Stomach (tissue), 9 donors: ENCODE data around the gene TTC13. TPM values are rescaled to one million over a fixed set of nuclear protein-coding genes. Genes with fewer than 3 reads are reported as not detected.

Experiments used
- DNase-seq, 2 donors: peaks; one replicate each; pipeline versions ENCODE4 v3.0.0 to v3.0.0-alpha.2; 2013 to 2019
- H3K27ac ChIP-seq, 5 donors: fragments of 200-600 bp in 4 of 5; sonication (generic) in 4 of 5; one replicate each; pipeline ENCODE4 v1.5.1; 2013 to 2019; ENCODE audit warnings: mild to moderate bottlenecking in 1 of 5, moderate library complexity in 1 of 5
- H3K27me3 ChIP-seq, 3 donors: fragments of 200-600 bp; sonication (generic); one replicate each; pipeline ENCODE4 v1.5.1; 2017 to 2019; ENCODE audit warnings: mixed run types in 1 of 3
- H3K36me3 ChIP-seq, 4 donors: fragments of 200-600 bp; sonication (generic); 1 replicate in 3 of 4; 2 replicates in 1 of 4; pipeline ENCODE4 v1.5.1; 2016 to 2019
- H3K4me1 ChIP-seq, 4 donors: fragments of 200-600 bp; sonication (generic); one replicate each; pipeline ENCODE4 v1.5.1; 2016 to 2019
- H3K4me3 ChIP-seq, 4 donors: fragments of 200-600 bp; sonication (generic) in 3 of 4; one replicate each; pipeline ENCODE4 v1.5.1; 2016 to 2019; ENCODE audit warnings: mild to moderate bottlenecking in 1 of 4
- H3K9me3 ChIP-seq, 4 donors: fragments of 200-600 bp; sonication (generic); one replicate each; pipeline ENCODE4 v1.5.1; 2016 to 2019
- EP300 ChIP-seq: sonication (generic); formaldehyde crosslinking; IDR thresholded peaks from one replicate; pipeline ENCODE4 v1.6.1; 2017; ENCODE audit warnings: antibody characterized with exemption
- POLR2A ChIP-seq, 4 donors: fragments of 450-650 bp; IDR thresholded peaks; one replicate each; pipeline ENCODE4 v1.6.1; 2016; ENCODE audit warnings: antibody characterized with exemption in 4 of 4, control low read depth in 2 of 4, mild to moderate bottlenecking in 1 of 4, moderate library complexity in 1 of 4
- POLR2AphosphoS5 ChIP-seq, 3 donors: sonication (generic); formaldehyde crosslinking; IDR thresholded peaks; one replicate each; pipeline ENCODE4 v1.6.1; 2016; ENCODE audit warnings: antibody characterized with exemption in 3 of 3
- WGBS, 5 donors: extraction: QIAGEN DNeasy Blood & Tissue Kit in 3 of 5; methylation state at CpG; one replicate each; pipeline versions ENCODE4 v1.1.5 to v1.1.7; 2013 to 2018; 5-methylcytosine and 5-hydroxymethylcytosine counted together
- intact Hi-C: fragments of 100-400 bp; cut with DNase I; formaldehyde crosslinking; loops from one replicate; pipeline ENCODE4 v1.15.1; 2023; ENCODE audit warnings: low total_unique reads
- polyA plus RNA-seq, 3 donors: library from polyadenylated mRNA; stranded (reverse); fragments of 200-250 nt; gene quantifications; one replicate each; pipeline ENCODE4 v1.2.3, GENCODE V29; 2013
- total RNA-seq, 5 donors: library from RNA; depleted of rRNA; stranded (reverse); fragments of >200 nt; gene quantifications; one replicate each; pipeline versions ENCODE4 v1.1.0 to v1.2.3, GENCODE V29; 2014 to 2016
- TF ChIP-seq, protein P1 (sequence below), 7 experiments: fragments of 450-650 bp in 4 of 7; fragments of 200-600 bp in 3 of 7; sonication (generic) in 3 of 7; IDR thresholded peaks; one replicate each; pipeline ENCODE4 v1.5.1; 2016 to 2019; ENCODE audit warnings: antibody characterized with exemption in 7 of 7, control low read depth in 2 of 7, mild to moderate bottlenecking in 1 of 7
- donor health status: healthy with polysubstance abuse.
- donor health status: Bipolar disorder and iron deficiency.
- donor health status: healthy.

TTC13 gene
- total and polyA plus RNA-seq, 8 donors: 2.1 to 117 (median 35.4) TPM

DNA sequence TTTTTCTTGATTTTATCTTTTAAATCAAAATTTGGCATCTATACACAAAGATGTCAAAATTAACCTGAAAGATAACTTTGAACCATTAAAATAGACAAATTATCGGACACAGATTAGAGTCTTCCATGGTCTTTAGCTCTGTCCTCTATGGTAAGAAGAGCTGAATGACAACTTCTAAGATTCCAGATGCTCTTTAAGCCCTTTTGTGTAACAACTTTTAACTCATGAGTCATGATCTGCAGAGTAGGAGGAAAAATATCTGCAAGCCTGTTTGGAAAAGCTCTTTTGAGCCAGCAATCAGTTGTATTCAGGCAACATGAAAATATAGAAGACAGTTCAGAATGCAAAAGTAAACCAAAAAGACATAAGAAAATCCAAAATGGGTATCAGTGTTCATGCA is 37.8 kb downstream of the TTC13 start:
- intact Hi-C loops: no loop called here
- WGBS, 5 donors: 86 to 100% (median 92%) methylated on average over 1 of the region's 1 CpG

DNA sequence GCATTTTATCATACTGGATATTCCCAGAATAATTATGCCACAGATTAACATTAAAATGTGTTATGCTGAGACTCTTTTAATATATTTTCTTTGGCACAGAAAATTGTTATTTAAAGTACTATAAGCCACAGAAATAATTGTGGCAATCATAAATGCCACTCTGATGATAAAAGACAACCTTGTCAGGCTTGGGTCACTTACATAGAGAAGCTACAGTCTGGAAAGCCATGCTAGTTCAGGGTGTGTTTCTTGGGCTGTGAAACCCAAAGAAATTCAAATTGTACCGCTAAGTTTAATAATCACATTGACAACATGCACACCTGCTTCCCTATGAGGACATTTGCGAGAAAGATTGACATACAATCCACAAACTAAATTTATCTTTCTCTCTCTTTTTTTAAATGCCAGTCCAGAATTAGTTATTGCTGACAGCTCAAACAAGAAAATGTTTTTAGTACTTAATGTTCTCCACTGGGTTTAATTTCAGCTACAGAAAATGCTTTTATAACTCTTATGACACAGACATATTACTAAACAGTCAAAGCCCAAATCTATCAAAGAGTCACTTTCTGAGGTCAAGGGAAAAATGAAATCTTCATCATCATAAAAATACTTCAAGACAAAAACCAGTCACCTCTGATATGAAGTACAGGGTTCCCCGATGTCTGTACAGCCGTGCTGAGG is 38.7 kb downstream of the TTC13 start:
- Histone ChIP-seq H3K4me3 (no peak overlapping the region), H3K36me3 (peaks cover 0 to 25% (median 18%) of the 10 kb centered on the region in 4 donors), H3K27ac (peak overlapping the region in 4 of 5 donors; percentile 9 to 65 (median 42)), H3K9me3 (no peaks in the 10 kb centered on the region), H3K4me1 (peaks cover 11 to 44% (median 30%) of the 10 kb centered on the region in 4 donors), H3K27me3 (no peaks in the 10 kb centered on the region)
- 48 to 70% (median 62%) methylated on average over 4 of the region's 4 CpGs for WGBS, 5 donors
- DNase-seq: no peak
- intact Hi-C loops: no loop called here
- TF ChIP-seq POLR2AphosphoS5 (IDR thresholded peaks at IDR 0.05): no peak

More for the DNA sequence above, 37.8 kb downstream of the TTC13 start:
- H3K4me3 ChIP-seq: no peak overlapping the region
- TF ChIP-seq EP300: no peak
- TF ChIP-seq POLR2A (IDR thresholded peaks at IDR 0.05): no peak
- no peak for TF ChIP-seq POLR2AphosphoS5 (IDR thresholded peaks at IDR 0.05)
- TF ChIP-seq, protein P1, sequence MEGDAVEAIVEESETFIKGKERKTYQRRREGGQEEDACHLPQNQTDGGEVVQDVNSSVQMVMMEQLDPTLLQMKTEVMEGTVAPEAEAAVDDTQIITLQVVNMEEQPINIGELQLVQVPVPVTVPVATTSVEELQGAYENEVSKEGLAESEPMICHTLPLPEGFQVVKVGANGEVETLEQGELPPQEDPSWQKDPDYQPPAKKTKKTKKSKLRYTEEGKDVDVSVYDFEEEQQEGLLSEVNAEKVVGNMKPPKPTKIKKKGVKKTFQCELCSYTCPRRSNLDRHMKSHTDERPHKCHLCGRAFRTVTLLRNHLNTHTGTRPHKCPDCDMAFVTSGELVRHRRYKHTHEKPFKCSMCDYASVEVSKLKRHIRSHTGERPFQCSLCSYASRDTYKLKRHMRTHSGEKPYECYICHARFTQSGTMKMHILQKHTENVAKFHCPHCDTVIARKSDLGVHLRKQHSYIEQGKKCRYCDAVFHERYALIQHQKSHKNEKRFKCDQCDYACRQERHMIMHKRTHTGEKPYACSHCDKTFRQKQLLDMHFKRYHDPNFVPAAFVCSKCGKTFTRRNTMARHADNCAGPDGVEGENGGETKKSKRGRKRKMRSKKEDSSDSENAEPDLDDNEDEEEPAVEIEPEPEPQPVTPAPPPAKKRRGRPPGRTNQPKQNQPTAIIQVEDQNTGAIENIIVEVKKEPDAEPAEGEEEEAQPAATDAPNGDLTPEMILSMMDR (IDR thresholded peaks at IDR 0.05): no peak
- no peak for DNase-seq
- H3K27ac ChIP-seq: peak overlapping the region in 1 of 5 donors; percentile 56
- H3K36me3 ChIP-seq: peaks cover 0 to 25% (median 22%) of the 10 kb centered on the region in 4 donors
- peaks cover 11 to 44% (median 30%) of the 10 kb centered on the region in 4 donors for H3K4me1 ChIP-seq
- H3K27me3 ChIP-seq: no peaks in the 10 kb centered on the region
- no peaks in the 10 kb centered on the region for H3K9me3 ChIP-seq

DNA sequence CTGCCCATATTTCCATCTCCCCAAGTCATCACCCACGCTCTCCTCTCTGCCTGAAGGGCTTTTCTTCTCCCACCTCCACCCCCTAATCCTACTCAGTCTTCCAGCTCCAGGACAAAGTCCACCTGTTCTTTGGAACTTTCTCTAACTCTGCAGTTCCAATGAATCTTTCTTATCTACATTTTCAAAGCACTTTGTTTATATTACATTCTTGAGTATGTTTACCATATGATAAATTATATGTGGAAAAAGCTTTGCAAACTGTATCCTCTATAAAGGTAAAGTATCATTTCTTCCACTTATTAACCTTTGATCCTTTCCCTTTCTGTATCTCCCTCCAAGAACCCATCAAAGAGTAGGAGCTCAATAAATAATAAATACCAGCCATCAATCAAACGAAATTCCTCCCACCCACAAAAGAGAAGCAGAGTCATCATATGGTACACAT is 39.7 kb downstream of the TTC13 start:
- Histone ChIP-seq H3K4me1 (peaks cover 11 to 44% (median 30%) of the 10 kb centered on the region in 4 donors), H3K4me3 (no peak overlapping the region), H3K27me3 (no peaks in the 10 kb centered on the region), H3K27ac (peak overlapping the region in 4 of 5 donors; percentile 35 to 60 (median 54)), H3K36me3 (peaks cover 0 to 19% (median 14%) of the 10 kb centered on the region in 4 donors), H3K9me3 (no peaks in the 10 kb centered on the region)
- peak in 1 of 2 donors; percentile 72 for DNase-seq
- intact Hi-C loops: no loop called here
- 26 to 66% (median 32%) methylated on average over 2 of the region's 2 CpGs for WGBS, 5 donors
- TF ChIP-seq POLR2AphosphoS5 (IDR thresholded peaks at IDR 0.05) (peak in 1 of 3 donors; percentile 3), EP300 (no peak)
- TF ChIP-seq, protein P1 (IDR thresholded peaks at IDR 0.05): no peak

DNA sequence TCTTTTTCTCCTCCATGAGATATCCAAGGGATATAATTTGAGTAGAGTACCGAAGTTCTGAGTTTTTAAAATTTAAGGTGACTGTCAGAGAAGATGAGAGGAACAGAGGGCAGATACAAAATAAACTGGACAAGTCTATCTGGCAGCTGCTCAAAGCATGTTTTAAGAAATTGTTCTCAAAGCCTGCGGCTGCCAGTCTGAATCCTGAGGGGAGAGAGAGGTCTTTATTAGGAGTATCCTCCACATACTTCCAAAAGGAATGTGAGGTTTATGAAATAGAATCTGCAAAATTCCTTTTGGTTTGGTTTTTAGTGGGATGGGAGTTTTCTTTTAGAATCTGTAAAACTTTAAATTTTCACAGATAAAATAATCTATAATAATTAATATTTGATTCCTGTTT is 41.3 kb downstream of the TTC13 start:
- TF ChIP-seq EP300 (no peak), POLR2A (IDR thresholded peaks at IDR 0.05) (no peak), POLR2AphosphoS5 (IDR thresholded peaks at IDR 0.05) (no peak)
- TF ChIP-seq, protein P1 (IDR thresholded peaks at IDR 0.05): no peak
- no peaks in the 10 kb centered on the region for H3K27me3 ChIP-seq
- peak overlapping the region in 1 of 5 donors; percentile 57 for H3K27ac ChIP-seq
- intact Hi-C loops: no loop called here
- 23 to 49% (median 33%) methylated on average over 2 of the region's 2 CpGs for WGBS, 5 donors
- H3K36me3 ChIP-seq: peaks cover 0 to 29% (median 24%) of the 10 kb centered on the region in 4 donors
- DNase-seq: no peak
- no peaks in the 10 kb centered on the region for H3K9me3 ChIP-seq
- H3K4me1 ChIP-seq: peaks cover 11 to 44% (median 30%) of the 10 kb centered on the region in 4 donors
- H3K4me3 ChIP-seq: no peak overlapping the region

DNA sequence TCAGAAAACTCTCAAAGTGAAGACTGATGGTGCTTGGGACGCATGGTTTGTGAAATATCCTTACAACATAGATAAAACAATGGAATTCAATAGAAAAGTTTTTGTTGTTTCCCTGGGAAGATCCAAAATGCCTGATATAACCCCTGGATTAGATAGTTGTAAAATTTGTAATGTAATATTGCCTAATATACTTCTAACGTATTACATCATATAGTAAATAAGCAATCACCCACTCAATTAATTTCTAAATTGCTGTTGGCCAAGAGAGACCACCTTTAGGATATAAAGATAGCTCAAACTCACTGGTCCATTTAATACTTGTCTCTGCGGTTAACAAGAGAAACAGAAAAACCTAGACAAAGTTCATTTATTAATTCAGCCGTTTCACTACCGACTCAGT is 42.2 kb downstream of the TTC13 start:
- Histone ChIP-seq H3K4me3 (no peak overlapping the region), H3K4me1 (peaks cover 11 to 44% (median 30%) of the 10 kb centered on the region in 4 donors), H3K27ac (no peak overlapping the region), H3K9me3 (no peaks in the 10 kb centered on the region), H3K27me3 (no peaks in the 10 kb centered on the region), H3K36me3 (peaks cover 0 to 36% (median 32%) of the 10 kb centered on the region in 4 donors)
- intact Hi-C loops: no loop called here
- no peak for TF ChIP-seq EP300
- TF ChIP-seq, protein P1 (IDR thresholded peaks at IDR 0.05): no peak
- TF ChIP-seq POLR2AphosphoS5 (IDR thresholded peaks at IDR 0.05): no peak
- no peak for TF ChIP-seq POLR2A (IDR thresholded peaks at IDR 0.05)
- WGBS, 5 donors: 78 to 94% (median 86%) methylated on average over 5 of the region's 5 CpGs
- no peak for DNase-seq
